Neural cell (in vitro differentiated cells): Measurements from ENCODE around the gene ZFYVE1. TPM values are rescaled to one million over a fixed set of nuclear protein-coding genes. Genes with fewer than 3 reads are reported as not detected.
"Not testable (repeated sequence)": the region's sequence is repeated elsewhere in the genome, so short reads cannot be mapped to it uniquely, and the experiment has no call there.

ENCODE experiments used
- H2AFZ ChIP-seq: fragments of 200-600, 300-800 bp; sonication (generic), shearing (Covaris generic); 2 replicates; pipeline ENCODE4 v1.6.0; 2014; ENCODE audit warnings: low read depth, mild to moderate bottlenecking, antibody characterized with exemption, low read length, moderate library complexity
- H3F3A ChIP-seq: fragments of 200-600 bp; shearing (Covaris generic); 2 replicates; pipeline ENCODE4 v1.6.1; 2016; ENCODE audit warnings: mild to moderate bottlenecking, moderate library complexity, mixed read lengths, antibody characterized with exemption, low read length; ENCODE audit not compliant: insufficient read depth, poor library complexity, severe bottlenecking
- H3K27ac ChIP-seq: fragments of 200-600, 300-800 bp; sonication (generic), shearing (Covaris generic); 2 replicates; pipeline ENCODE4 v1.5.1; 2014; ENCODE audit warnings: mild to moderate bottlenecking, low read length, moderate library complexity
- H3K27me3 ChIP-seq: fragments of 300-800, 200-600 bp; sonication (generic), shearing (Covaris generic); 2 replicates; pipeline ENCODE4 v1.6.0; 2014; ENCODE audit warnings: mild to moderate bottlenecking, low read depth, low read length, moderate library complexity; ENCODE audit not compliant: insufficient read depth
- H3K36me3 ChIP-seq: fragments of 300-800, 200-600 bp; sonication (generic), shearing (Covaris generic); 2 replicates; pipeline ENCODE4 v1.5.1; 2014; ENCODE audit warnings: mild to moderate bottlenecking, antibody characterized with exemption, low read length, moderate library complexity; ENCODE audit not compliant: insufficient read depth
- H3K4me2 ChIP-seq: fragments of 300-800, 200-600 bp; sonication (generic), shearing (Covaris generic); 2 replicates; pipeline ENCODE4 v1.6.0; 2014; ENCODE audit warnings: mild to moderate bottlenecking, low read length
- H3K4me3 ChIP-seq: fragments of 300-800, 200-600 bp; sonication (generic), shearing (Covaris generic); 2 replicates; pipeline ENCODE4 v1.5.1; 2014; ENCODE audit warnings: mild to moderate bottlenecking, low read length, moderate library complexity
- H3K79me2 ChIP-seq: fragments of 200-600 bp; shearing (Covaris generic); replicated peaks from 2 replicates; pipeline ENCODE4 v1.6.0; 2014; ENCODE audit warnings: mild to moderate bottlenecking, low read length, moderate library complexity; ENCODE audit not compliant: insufficient read depth
- H3K9ac ChIP-seq: fragments of 300-800, 200-600 bp; sonication (generic), shearing (Covaris generic); 2 replicates; pipeline ENCODE4 v1.6.1; 2016; ENCODE audit warnings: mild to moderate bottlenecking, low read length, mixed read lengths
- H3K9me2 ChIP-seq: fragments of 200-600 bp; shearing (Covaris generic); 2 replicates; pipeline ENCODE4 v1.6.1; 2016; ENCODE audit warnings: mild to moderate bottlenecking, low read length, mixed read lengths; ENCODE audit not compliant: insufficient read depth
- H3K9me3 ChIP-seq: fragments of 200-600, 300-800 bp; sonication (generic), shearing (Covaris generic); 2 replicates; pipeline ENCODE4 v1.6.1; 2016; ENCODE audit warnings: mild to moderate bottlenecking, mixed run types, low read length, moderate library complexity, mixed read lengths
- H4K20me1 ChIP-seq: fragments of 200-600 bp; shearing (Covaris generic); 2 replicates; pipeline ENCODE4 v1.6.1; 2016; ENCODE audit warnings: mild to moderate bottlenecking, mixed run types; ENCODE audit not compliant: insufficient read depth
- CTCF ChIP-seq: fragments of 450-650 bp; IDR thresholded peaks from 2 replicates; pipeline ENCODE4 v1.5.1; 2014; ENCODE audit warnings: antibody characterized with exemption, mild to moderate bottlenecking, moderate library complexity; ENCODE audit not compliant: poor library complexity, severe bottlenecking
- EP300 ChIP-seq: fragments of 450-650 bp; conservative IDR thresholded peaks from 2 replicates; pipeline ENCODE4 v1.6.1; 2014; ENCODE audit warnings: antibody characterized with exemption, mild to moderate bottlenecking, moderate library complexity; ENCODE audit not compliant: poor library complexity, severe bottlenecking
- EZH2 ChIP-seq: fragments of 200-600, 300-800 bp; shearing (Covaris generic), sonication (generic); IDR thresholded peaks from 2 replicates; pipeline ENCODE4 v1.6.1; 2014; ENCODE audit warnings: antibody characterized with exemption, low read length, borderline replicate concordance, mild to moderate bottlenecking; ENCODE audit not compliant: insufficient read depth, poor library complexity, severe bottlenecking
- MXI1 ChIP-seq: fragments of 450-650 bp; conservative IDR thresholded peaks from 2 replicates; pipeline ENCODE4 v1.6.1; 2014; ENCODE audit warnings: antibody characterized with exemption, mild to moderate bottlenecking; ENCODE audit not compliant: poor library complexity, severe bottlenecking
- POLR2AphosphoS5 ChIP-seq: IDR thresholded peaks from 2 replicates; pipeline ENCODE4 v1.6.1; 2012
- RAD21 ChIP-seq: fragments of 450-650 bp; conservative IDR thresholded peaks from 2 replicates; pipeline ENCODE4 v1.6.1; 2014; ENCODE audit warnings: antibody characterized with exemption, mild to moderate bottlenecking, moderate library complexity
- SMC3 ChIP-seq: fragments of 450-650 bp; conservative IDR thresholded peaks from 2 replicates; pipeline ENCODE4 v1.6.1; 2014; ENCODE audit warnings: antibody characterized with exemption, mild to moderate bottlenecking, moderate library complexity; ENCODE audit not compliant: poor library complexity
- TAF1 ChIP-seq: IDR thresholded peaks from 2 replicates; pipeline ENCODE4 v1.6.1; 2012; ENCODE audit warnings: low read depth
- polyA plus RNA-seq: library from polyadenylated mRNA; depleted of rRNA; stranded (reverse); fragments of >200 nt; gene quantifications from 2 replicates; pipeline ENCODE4 v1.2.3, GENCODE V29; 2014
- TF ChIP-seq, protein P1 (sequence below): IDR thresholded peaks from 2 replicates; pipeline ENCODE4 v1.6.1; 2012; ENCODE audit warnings: borderline replicate concordance

ZFYVE1 gene
- polyA plus RNA-seq, 1 donor from 2014 or later = 13.1 TPM

DNA sequence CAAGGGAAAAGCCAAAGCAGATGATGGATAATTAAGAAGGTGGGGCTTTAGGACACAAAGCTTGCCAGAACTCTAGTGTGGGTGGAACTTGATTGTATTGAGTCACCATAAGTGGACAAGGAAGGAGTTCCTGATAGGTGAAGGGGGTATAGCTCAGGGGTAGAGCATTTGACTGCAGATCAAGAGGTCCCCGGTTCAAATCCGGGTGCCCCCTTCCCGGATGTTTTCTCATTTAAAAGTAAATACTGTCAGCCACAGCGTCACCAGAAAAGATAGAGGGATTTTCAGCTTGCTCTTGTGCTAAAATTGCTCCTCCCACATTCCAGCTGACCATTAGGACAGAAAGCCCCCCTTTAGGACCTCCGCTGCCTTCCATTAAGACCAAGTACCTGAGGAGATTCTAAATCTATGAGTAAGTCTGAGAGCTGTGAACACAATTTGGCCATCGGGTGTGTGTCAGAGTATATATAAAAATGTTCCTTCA lies 64.0 kb downstream of the ZFYVE1 start:
- Histone ChIP-seq H3K79me2 (no peaks in the 10 kb centered on the region), H3K27me3 (no peaks in the 10 kb centered on the region), H3K27ac (no peak overlapping the region), H4K20me1 (no peaks in the 10 kb centered on the region), H3K36me3 (no peaks in the 10 kb centered on the region), H3K4me3 (no peak overlapping the region), H3F3A (no peaks in the 10 kb centered on the region), H3K9me2 (no peaks in the 10 kb centered on the region), H3K4me2 (no peak overlapping the region), H3K9me3 (no peaks in the 10 kb centered on the region), H2AFZ (no peak overlapping the region), H3K9ac (no peak overlapping the region)
- TF ChIP-seq POLR2AphosphoS5 (no peak), MXI1 (no peak), EZH2 (no peak), TAF1 (no peak), SMC3 (no peak), RAD21 (no peak), EP300 (no peak), CTCF (no peak)
- TF ChIP-seq, protein P1, sequence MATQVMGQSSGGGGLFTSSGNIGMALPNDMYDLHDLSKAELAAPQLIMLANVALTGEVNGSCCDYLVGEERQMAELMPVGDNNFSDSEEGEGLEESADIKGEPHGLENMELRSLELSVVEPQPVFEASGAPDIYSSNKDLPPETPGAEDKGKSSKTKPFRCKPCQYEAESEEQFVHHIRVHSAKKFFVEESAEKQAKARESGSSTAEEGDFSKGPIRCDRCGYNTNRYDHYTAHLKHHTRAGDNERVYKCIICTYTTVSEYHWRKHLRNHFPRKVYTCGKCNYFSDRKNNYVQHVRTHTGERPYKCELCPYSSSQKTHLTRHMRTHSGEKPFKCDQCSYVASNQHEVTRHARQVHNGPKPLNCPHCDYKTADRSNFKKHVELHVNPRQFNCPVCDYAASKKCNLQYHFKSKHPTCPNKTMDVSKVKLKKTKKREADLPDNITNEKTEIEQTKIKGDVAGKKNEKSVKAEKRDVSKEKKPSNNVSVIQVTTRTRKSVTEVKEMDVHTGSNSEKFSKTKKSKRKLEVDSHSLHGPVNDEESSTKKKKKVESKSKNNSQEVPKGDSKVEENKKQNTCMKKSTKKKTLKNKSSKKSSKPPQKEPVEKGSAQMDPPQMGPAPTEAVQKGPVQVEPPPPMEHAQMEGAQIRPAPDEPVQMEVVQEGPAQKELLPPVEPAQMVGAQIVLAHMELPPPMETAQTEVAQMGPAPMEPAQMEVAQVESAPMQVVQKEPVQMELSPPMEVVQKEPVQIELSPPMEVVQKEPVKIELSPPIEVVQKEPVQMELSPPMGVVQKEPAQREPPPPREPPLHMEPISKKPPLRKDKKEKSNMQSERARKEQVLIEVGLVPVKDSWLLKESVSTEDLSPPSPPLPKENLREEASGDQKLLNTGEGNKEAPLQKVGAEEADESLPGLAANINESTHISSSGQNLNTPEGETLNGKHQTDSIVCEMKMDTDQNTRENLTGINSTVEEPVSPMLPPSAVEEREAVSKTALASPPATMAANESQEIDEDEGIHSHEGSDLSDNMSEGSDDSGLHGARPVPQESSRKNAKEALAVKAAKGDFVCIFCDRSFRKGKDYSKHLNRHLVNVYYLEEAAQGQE = no peak

DNA sequence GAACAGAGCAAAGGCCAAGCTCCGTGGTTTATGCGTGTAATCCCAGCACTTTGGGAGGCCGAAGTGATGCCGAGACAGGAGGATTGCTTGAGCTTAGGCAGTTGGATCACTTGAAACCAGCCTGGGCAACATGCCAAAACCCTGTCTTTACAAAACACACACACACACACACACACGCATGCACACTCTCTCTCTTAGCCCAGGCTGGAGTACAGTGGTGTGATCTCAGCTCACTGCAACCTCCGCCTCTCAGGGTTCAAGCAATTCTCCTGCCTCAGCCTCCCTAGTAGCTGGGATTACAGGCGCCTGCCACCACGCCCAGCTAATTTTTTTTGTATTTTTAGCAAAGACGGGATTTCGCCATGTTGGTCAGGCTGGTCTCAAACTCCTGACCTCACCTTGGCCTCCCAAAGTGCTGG lies 64.6 kb downstream of the ZFYVE1 start:
- H3K27me3 ChIP-seq, H4K20me1 ChIP-seq, H3K9me2 ChIP-seq, H3K4me2 ChIP-seq, H3F3A ChIP-seq, H2AFZ ChIP-seq, H3K27ac ChIP-seq, H3K79me2 ChIP-seq, H3K4me3 ChIP-seq, H3K36me3 ChIP-seq, H3K9ac ChIP-seq, H3K9me3 ChIP-seq: not testable (repeated sequence)

DNA sequence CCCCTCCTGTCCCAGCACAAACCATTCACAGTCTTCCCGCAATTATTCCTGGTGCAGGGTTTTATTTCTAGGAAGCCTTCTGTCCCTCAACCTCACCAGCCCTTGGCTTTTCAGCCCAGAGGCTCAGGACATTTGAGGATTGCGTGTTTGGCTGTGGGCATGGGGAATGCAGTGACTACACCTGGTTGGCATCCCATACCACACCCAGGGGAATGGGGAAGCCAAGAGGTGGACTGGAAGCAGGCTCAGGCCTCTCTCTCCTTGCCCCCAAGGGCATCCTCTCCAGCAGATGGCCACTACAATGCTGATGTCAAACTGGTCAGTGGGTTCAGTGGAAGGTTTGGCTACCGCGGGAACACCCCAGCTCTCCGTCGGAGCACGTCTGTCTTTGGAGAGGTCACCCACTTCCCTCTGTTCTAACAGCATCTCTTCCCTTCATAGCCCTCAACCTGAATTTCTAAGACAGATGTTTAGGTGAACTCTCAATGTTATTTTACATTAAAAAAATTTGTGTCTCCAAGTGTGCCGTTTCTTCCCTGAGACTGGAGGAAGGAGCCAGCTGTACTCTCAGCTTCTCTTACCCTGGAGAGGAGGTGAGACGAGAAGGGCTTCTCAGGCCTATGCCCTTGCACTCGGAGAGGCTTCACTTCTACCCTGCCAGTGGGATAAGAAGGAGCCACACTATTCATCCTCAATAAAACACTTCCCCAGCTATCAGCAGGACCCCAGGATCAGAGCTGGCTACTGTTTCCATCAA lies 65.1 kb downstream of the ZFYVE1 start:
- H3K4me3 ChIP-seq = no peak overlapping the region
- no peaks in the 10 kb centered on the region for H3K27me3 ChIP-seq
- H3K27ac ChIP-seq = no peak overlapping the region
- no peak overlapping the region for H2AFZ ChIP-seq
- H3K79me2 ChIP-seq = no peaks in the 10 kb centered on the region
- no peaks in the 10 kb centered on the region for H3K9me3 ChIP-seq
- H3F3A ChIP-seq = no peaks in the 10 kb centered on the region
- no peak overlapping the region for H3K4me2 ChIP-seq
- no peak overlapping the region for H3K9ac ChIP-seq
- no peaks in the 10 kb centered on the region for H3K9me2 ChIP-seq
- H4K20me1 ChIP-seq = no peaks in the 10 kb centered on the region
- H3K36me3 ChIP-seq = no peaks in the 10 kb centered on the region
- TF ChIP-seq CTCF = no peak
- TF ChIP-seq SMC3 = no peak
- TF ChIP-seq EZH2 = no peak
- no peak for TF ChIP-seq RAD21
- TF ChIP-seq EP300 = no peak
- no peak for TF ChIP-seq MXI1
- TF ChIP-seq POLR2AphosphoS5 = no peak
- TF ChIP-seq, protein P1 = no peak
- TF ChIP-seq TAF1 = no peak
